Measurements from ENCODE around the gene PACS1.
"Not testable (repeated sequence)": the region's sequence is repeated elsewhere in the genome, so short reads cannot be mapped to it uniquely, and the experiment has no call there.

Gene PACS1

DNA sequence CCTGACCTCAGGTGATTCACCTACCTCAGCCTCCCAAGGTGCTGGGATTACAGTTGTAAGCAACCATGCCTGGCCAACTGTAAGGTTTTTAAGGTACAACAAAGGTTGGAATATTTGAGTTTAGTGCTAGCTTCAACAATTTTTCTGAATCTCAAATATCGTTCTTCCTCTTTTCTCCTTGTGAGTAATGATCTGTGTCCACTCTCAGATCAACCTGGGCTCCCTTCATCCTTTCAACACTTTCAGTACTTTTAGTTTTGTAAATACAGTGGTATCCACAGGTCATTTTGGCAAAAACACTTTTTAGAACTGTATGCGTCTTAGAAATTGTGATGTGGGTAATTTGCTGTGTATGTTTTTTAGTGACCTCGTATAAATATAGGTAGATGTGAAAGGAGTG is 7.9 kb downstream of the PACS1 start:
- no peak for FAIRE-seq

DNA sequence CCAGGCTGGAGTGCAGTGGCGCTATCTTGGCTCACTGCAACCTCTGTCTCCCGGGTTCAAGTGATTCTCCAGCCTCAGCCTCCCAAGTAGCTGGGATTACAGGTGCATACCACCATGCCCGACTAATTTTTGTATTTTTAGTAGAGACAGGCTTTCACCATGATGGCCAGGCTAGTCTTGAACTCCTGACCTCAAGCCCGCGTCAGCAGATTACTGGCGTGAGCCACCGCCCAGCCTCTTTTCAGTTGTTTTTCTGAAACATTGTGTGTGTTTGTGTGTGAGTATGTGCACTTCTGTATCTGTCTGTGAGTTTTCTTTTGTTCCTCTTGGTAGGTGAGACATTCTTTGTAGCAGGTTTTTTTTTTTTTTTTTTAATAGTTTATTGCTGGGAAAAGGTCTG is 8.9 kb downstream of the PACS1 start:
- FAIRE-seq = not testable (repeated sequence)

DNA sequence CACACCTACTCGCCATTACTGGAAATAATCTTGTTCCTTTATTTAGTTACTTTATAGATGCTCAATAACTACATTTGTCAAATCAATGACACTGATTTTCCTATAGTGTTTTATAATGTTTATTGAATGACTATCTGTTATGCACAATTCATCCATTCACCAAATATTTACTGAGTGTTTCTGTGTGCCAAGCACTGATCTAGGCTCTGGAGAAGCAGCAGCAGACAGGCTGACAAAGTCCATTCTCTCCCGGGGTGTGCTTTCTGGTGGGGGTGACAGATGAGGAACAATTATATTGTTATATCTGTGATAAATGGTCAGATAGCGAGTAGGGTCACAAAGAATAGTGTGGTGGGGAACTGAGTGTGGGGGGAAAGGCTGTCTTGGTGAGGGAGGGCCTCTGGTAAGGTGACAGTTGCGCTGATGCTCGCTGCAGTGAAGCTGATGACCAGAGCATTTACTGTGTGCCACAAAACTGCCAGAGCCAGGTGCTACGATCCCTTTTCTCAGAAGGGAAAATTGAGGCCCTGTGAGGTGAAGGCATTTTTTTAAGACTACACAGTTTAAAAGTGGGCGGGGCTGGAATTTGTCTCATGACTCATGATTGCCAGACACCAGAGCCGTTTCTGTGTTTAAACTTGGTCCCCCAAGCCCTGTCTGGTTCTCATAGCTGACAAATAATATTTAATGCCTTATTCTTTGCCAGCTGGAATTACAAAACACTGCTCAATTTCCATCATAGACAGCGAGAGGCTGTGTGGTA is 10.2 kb downstream of the PACS1 start:
- no peak for FAIRE-seq

DNA sequence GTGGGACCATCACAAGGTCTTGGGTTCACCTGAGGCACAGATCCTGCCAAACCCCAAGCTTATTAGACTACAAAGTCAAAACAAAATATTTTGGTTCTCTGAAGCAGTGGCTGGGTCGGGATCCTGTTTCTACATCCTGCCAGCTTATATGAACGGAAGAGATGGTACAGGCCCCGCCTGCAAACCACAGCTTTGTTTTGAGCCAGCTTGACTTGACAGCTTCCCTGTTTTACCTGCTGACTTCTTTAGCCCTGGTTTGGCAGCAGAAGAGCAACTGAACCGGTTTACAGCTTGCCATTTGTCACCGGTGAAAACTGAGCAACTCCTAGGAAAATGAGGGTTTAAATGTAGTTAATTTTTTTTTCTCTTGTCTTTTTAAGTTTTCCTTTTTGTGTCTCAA is 11.4 kb downstream of the PACS1 start:
- no peak for FAIRE-seq

GRCh38 chr11:66082946-66083698 is 13.1 kb downstream of the PACS1 start:
- no peak for FAIRE-seq

- no peak for FAIRE-seq
These were observed 13.7 kb downstream of the PACS1 start for GRCh38 chr11:66083767-66084166.

- no peak for FAIRE-seq
These were observed 14.9 kb downstream of the PACS1 start for GRCh38 chr11:66084821-66085475.

GRCh38 chr11:66087148-66087908 is 17.3 kb downstream of the PACS1 start:
- FAIRE-seq = no peak

DNA sequence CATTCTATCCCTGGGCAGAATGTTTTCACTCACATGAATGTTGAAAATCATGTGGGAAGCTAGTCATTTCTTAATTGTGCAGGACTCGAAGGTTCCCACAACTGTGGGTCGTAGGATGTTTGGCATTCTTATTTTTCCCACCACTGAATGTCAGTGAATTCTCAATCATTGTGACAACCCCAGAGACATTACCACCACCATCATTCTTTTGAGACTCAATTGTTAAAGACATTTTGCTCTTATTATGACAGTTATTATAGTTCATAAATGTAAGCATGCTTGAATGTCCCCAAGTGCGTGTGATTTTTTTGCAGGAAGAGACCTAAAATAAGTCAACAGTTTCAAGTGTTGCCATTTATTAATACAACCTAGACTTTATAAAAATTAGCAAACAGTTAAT is 19.0 kb downstream of the PACS1 start:
- FAIRE-seq = no peak

DNA sequence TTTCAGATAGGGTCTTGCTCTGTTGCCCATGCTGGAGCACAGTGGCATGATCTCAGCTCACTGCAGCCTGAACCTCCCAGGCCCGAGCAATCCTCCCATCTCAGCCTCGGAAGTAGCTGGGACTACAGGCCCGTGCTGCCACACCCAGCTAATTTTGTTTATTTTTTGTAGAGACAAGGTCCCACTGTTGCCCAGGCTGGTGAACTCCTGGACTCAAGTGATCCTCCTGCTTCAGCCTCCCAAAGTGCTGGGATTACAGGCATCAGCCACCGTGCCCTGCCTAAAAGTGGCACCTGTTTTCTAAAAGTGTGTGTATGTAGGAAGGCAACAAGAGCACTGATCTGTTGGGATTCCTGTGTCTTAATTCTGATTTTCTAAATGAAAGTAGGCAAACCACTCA is 20.2 kb downstream of the PACS1 start:
- FAIRE-seq = no peak

DNA sequence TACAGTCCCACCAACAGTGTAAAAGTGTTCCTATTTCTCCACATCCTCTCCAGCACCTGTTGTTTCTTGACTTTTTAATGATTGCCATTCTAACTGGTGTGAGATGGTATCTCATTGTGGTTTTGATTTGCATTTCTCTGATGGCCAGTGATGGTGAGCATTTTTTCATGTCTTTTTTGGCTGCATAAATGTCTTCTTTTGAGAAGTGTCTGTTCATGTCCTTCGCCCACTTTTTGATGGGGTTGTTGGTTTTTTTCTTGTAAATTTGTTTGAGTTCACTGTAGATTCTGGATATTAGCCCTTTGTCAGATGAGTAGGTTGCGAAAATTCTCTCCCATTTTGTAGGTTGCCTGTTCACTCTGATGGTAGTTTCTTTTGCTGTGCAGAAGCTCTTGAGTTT is 22.1 kb downstream of the PACS1 start:
- not testable (repeated sequence) for FAIRE-seq

- not testable (repeated sequence) for FAIRE-seq
These were observed 29.7 kb downstream of the PACS1 start for GRCh38 chr11:66099746-66100145.

- no peak for FAIRE-seq
These were observed 30.4 kb downstream of the PACS1 start for GRCh38 chr11:66100272-66101065.

DNA sequence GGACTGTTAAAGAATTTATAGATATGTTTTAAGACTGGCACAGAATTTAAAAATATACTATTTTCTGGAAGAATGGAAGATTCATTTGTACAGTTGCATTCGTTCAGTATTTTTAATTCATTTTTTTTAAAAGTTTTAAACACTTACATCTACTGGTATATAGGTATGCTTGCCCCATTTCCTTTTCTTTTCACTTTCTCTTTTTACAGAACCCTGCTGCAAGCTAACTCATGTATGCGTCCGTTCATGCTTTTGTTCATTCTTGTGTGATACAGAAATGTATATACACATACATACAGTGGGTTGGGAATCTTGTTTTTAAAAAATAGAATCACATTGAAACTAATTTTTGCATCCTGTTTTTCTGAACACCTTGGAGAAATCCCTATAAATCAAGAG is 31.0 kb downstream of the PACS1 start:
- no peak for FAIRE-seq

DNA sequence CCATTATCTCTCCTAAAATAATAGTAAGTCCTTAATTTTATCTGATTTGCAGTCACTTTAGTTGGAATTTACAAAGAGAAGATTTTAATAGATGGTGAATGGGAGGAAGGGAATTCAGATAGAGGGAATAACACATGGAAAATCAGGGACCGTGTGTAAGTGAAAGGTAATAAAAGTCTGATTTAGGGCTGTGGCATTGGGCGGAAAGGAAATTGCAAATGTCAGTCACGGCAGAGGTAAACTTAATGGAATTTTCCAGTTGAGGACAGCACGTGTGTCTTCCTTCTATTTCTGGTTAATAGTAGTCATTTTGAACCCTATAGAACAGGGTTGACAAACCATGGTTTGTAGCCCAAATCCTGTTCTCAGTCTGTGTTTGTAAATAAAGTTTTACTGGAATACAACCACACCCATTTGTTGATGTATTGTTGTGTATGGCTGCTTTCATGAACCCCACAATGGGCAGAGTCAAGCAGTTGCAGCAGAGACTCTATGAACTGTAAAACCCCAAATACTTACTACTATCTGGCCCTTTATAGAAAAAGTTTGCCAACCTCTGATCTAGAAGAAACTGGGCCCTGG is 34.1 kb downstream of the PACS1 start:
- FAIRE-seq = no peak

- no peak for FAIRE-seq
These were observed 36.9 kb downstream of the PACS1 start for GRCh38 chr11:66106786-66107599.

DNA sequence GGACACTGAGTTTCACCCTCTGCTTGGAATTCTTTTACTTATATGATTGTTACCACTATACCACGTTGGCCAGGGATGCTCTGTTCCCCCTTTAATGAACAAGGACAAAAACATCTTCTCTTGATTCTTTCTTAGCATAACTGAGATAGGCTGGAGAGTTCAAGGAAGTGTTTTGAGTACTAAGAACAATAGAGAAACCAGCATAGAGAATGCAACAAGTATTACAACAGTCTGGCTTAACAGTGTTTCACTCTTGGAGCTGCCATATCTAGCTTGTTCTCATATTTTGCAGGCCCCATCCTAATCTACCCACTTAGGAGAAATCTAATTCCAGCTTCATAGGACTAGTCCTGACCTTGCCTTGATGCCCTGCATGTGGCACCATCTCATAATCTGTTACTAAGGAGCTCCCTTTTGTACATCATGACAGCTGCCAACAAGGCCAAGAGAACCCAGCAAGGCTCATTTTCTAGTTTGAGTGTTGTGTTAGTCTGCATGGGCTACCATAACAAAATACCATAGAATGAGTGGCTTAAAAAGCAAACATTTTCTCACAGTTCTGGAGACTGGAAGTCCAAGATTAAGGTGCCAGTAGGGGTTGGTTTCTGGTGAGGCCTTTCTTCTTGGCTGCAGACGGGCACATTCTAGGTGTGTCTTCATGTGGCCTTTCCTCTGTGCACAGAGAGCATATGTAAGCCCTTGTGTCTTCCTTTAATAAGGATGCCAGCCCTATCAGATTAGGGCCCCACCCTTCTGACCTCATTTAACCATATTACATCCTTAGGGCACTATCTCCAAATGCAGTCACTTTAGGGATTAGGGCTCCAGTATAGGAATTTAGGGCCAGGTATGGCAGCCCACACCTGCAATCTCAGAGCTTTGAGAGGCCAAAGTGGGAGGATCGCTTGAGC is 37.8 kb downstream of the PACS1 start:
- no peak for FAIRE-seq

GRCh38 chr11:66109294-66109693 is 39.2 kb downstream of the PACS1 start:
- no peak for FAIRE-seq

- no peak for FAIRE-seq
These were observed 41.1 kb downstream of the PACS1 start for GRCh38 chr11:66111158-66111557.

DNA sequence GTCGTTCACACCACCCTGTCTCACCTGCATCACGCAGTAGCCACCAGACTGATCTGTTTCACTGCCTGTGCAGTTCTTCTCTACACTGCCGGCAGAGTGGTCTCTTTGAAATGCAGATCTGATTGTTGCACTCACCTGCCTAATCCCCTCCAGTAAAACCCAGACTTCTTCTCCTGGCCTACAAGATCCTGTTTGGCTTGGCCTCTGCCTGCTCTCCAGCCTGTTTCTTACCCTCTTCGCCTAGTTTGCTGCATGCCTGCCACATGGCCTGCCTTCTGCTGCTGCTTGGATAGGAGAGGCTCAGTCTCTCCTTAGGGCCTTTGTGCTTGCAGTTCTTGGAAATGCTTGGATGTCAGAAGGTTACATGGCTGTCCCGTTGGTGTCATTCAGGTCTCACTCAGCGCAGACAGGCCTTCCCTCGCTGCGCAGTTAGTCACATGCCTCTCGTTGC is 42.0 kb downstream of the PACS1 start:
- no peak for FAIRE-seq

All from G401.6 (cell line).